GM18505 (cell line): ENCODE results near the gene OR10A3.

Experiments
- ATAC-seq: cut with Tn5 transposase; IDR thresholded peaks from one replicate; pipeline ENCODE4 v1.9.1; 2021; ENCODE audit not compliant: unreplicated experiment
- POLR2A ChIP-seq: IDR thresholded peaks from 4 replicates; pipeline ENCODE4 v1.6.1; 2011; ENCODE audit warnings: borderline replicate concordance; ENCODE audit not compliant: insufficient read depth, insufficient read length; ENCODE audit errors: extremely low read depth

Gene OR10A3

GRCh38 chr11:7965386-7965785, 23.9 kb upstream of the OR10A3 start, which contains the start of gene NLRP10:
NLRP10 (minus strand) TSS chr11:7965447; CDS start chr11:7963495, 1,952 bp downstream.
- TF ChIP-seq POLR2A, result no peak
- ATAC-seq, result no peak

- ATAC-seq, result no peak
- TF ChIP-seq POLR2A, result no peak
Observed at GRCh38 chr11:7964873-7965272, 23.4 kb upstream of the OR10A3 start.

- TF ChIP-seq POLR2A, result no peak
- no peak for ATAC-seq
Observed at GRCh38 chr11:7964261-7964660, 22.8 kb upstream of the OR10A3 start.

- no peak for TF ChIP-seq POLR2A
- no peak for ATAC-seq
Observed at GRCh38 chr11:7955191-7955590, 13.7 kb upstream of the OR10A3 start.

- no peak for TF ChIP-seq POLR2A
- ATAC-seq, result no peak
Observed at GRCh38 chr11:7949934-7950333, 8.4 kb upstream of the OR10A3 start.

- TF ChIP-seq POLR2A, result no peak
- ATAC-seq, result no peak
Observed at GRCh38 chr11:7944123-7944522, 2.6 kb upstream of the OR10A3 start.

GRCh38 chr11:7941146-7941545, 362 bp downstream of the OR10A3 start:
- ATAC-seq, result no peak
- TF ChIP-seq POLR2A, result no peak

GRCh38 chr11:7936615-7937014, 4.9 kb downstream of the OR10A3 start:
- no peak for ATAC-seq
- TF ChIP-seq POLR2A, result no peak

- no peak for TF ChIP-seq POLR2A
- ATAC-seq, result no peak
Observed at GRCh38 chr11:7931168-7931567, 10.3 kb downstream of the OR10A3 start, which contains the start of gene OR10A6. OR10A6 (minus strand) TSS chr11:7931268; CDS start chr11:7928662, 2,606 bp downstream.

GRCh38 chr11:7927635-7928034, 13.9 kb downstream of the OR10A3 start:
- no peak for TF ChIP-seq POLR2A
- no peak for ATAC-seq

GRCh38 chr11:7924536-7924935, 17.0 kb downstream of the OR10A3 start:
- no peak for TF ChIP-seq POLR2A
- ATAC-seq, result no peak

GRCh38 chr11:7918141-7918540, 23.4 kb downstream of the OR10A3 start:
- TF ChIP-seq POLR2A, result no peak
- no peak for ATAC-seq

GRCh38 chr11:7911011-7911410, 30.5 kb downstream of the OR10A3 start:
- no peak for ATAC-seq
- no peak for TF ChIP-seq POLR2A

GRCh38 chr11:7910286-7910788, 31.2 kb downstream of the OR10A3 start:
- no peak for TF ChIP-seq POLR2A
- no peak for ATAC-seq
